ENCODE data around the gene DENR.
"Not testable (repeated sequence)": the region's sequence is repeated elsewhere in the genome, so short reads cannot be mapped to it uniquely, and the experiment has no call there.

DENR gene

GRCh38 chr12:122743895-122744525 lies 8.6 kb upstream of the DENR start:
- H3K27ac ChIP-seq (replicated peaks), result no peak overlapping the region; the same call in none of the 2 replicates
- H3K4me3 ChIP-seq (replicated peaks; ENCODE audit: insufficient read depth, low read length), result no peak overlapping the region
- H3K27me3 ChIP-seq (ENCODE audit: insufficient read depth, poor library complexity, severe bottlenecking), result no peaks in the 10 kb centered on the region
- peak in 1 of 2 experiments; percentile 75 for DNase-seq (ENCODE audit: low read depth in 1 of 2, low spot score in 1 of 2)
- no peak for TF ChIP-seq REST (IDR thresholded peaks at IDR 0.05; ENCODE audit: insufficient replicate concordance, low read depth)
- TF ChIP-seq SPI1 (IDR thresholded peaks at IDR 0.05; ENCODE audit: borderline replicate concordance, low read depth), result no peak
- no peak for TF ChIP-seq POLR2AphosphoS5 (IDR thresholded peaks at IDR 0.05; ENCODE audit: low read depth)
- TF ChIP-seq CTCF (IDR thresholded peaks at IDR 0.05; ENCODE audit: insufficient read depth, low read length), result no peak
- TF ChIP-seq GABPA (IDR thresholded peaks at IDR 0.05; ENCODE audit: low read depth), result no peak

GRCh38 chr12:122747224-122748135 lies 5.1 kb upstream of the DENR start:
- Histone ChIP-seq H3K4me3 (replicated peaks; ENCODE audit: insufficient read depth, low read length) (no peak overlapping the region), H3K27ac (replicated peaks) (no peak overlapping the region), H3K27me3 (ENCODE audit: insufficient read depth, poor library complexity, severe bottlenecking) (no peaks in the 10 kb centered on the region)
- peak in 1 of 2 experiments; percentile 48 for DNase-seq (ENCODE audit: low read depth in 1 of 2, low spot score in 1 of 2)
- TF ChIP-seq POLR2AphosphoS5 (IDR thresholded peaks at IDR 0.05; ENCODE audit: low read depth), result no peak
- TF ChIP-seq SPI1 (IDR thresholded peaks at IDR 0.05; ENCODE audit: borderline replicate concordance, low read depth), result peak; percentile 83

- TF ChIP-seq GABPA (IDR thresholded peaks at IDR 0.05; ENCODE audit: low read depth) (no peak), CTCF (IDR thresholded peaks at IDR 0.05; ENCODE audit: insufficient read depth, low read length) (no peak), SPI1 (IDR thresholded peaks at IDR 0.05; ENCODE audit: borderline replicate concordance, low read depth) (no peak), REST (IDR thresholded peaks at IDR 0.05; ENCODE audit: insufficient replicate concordance, low read depth) (no peak), POLR2AphosphoS5 (IDR thresholded peaks at IDR 0.05; ENCODE audit: low read depth) (no peak)
- DNase-seq (ENCODE audit: low read depth in 1 of 2, low spot score in 1 of 2), result no peak
- Histone ChIP-seq H3K27me3 (ENCODE audit: insufficient read depth, poor library complexity, severe bottlenecking) (no peaks in the 10 kb centered on the region), H3K4me3 (replicated peaks; ENCODE audit: insufficient read depth, low read length) (no peak overlapping the region), H3K27ac (replicated peaks) (no peak overlapping the region)
Measured at GRCh38 chr12:122749569-122750332, 2.9 kb upstream of the DENR start.

- H3K27ac ChIP-seq (replicated peaks); H3K27me3 ChIP-seq (ENCODE audit: insufficient read depth, poor library complexity, severe bottlenecking); H3K4me3 ChIP-seq (replicated peaks; ENCODE audit: insufficient read depth, low read length); DNase-seq (ENCODE audit: low read depth in 1 of 2, low spot score in 1 of 2): not testable (repeated sequence)
Measured at GRCh38 chr12:122750781-122751515, 1.7 kb upstream of the DENR start.

Measured in HL-60 (cell line).